ENCODE data around the gene LRRC15.

The LRRC15 gene

DNA sequence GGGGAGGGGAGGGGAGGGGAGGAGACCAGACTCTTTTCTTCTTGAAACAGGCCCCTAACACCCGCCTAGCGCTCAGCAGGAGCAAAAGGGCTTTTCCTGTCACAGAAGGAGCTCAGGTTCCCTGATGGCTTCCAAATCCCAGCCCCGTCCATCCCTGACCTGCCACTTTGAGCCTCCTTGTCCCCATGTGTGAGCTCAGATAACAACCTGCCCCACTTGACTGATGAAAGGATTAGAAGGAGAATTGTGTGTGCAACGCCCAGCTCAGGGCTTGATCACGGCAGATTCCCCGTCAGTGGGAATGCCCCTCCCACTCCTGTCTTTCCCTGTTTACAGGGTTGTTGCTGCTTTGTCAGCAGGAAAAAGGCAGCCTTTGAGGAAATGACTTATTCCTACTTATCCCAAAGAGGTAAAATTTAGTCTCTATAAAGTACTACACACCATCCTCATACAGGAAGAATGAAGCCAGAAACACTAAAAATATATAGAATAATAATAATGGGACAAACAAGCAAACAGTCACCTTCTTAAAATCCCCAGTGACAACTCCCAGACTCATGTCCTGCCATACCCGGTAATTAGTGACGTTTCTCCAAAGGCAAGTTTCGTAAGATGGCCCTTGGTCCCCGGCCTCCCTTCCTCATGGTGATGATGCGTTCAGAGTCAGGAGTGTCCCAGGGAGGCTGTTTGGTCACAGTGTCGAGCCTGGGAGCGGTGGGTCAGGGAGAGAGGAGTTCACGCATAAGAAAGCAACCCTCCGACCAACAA is 6.1 kb upstream of the LRRC15 start:
- Histone ChIP-seq H3K36me3 (no peaks in the 10 kb centered on the region), H3K27me3 (ENCODE audit: insufficient read depth, low read depth, severe bottlenecking) (no peaks in the 10 kb centered on the region), H3K27ac (peak overlapping the region; percentile 63), H3K9me3 (ENCODE audit: severe bottlenecking) (no peaks in the 10 kb centered on the region), H3K4me3 (ENCODE audit: low read depth, low read length) (no peak overlapping the region)
- TF ChIP-seq CTCF (IDR thresholded peaks at IDR 0.05; ENCODE audit: low read depth, low read length), result no peak
- peak; percentile 89 for DNase-seq

DNA sequence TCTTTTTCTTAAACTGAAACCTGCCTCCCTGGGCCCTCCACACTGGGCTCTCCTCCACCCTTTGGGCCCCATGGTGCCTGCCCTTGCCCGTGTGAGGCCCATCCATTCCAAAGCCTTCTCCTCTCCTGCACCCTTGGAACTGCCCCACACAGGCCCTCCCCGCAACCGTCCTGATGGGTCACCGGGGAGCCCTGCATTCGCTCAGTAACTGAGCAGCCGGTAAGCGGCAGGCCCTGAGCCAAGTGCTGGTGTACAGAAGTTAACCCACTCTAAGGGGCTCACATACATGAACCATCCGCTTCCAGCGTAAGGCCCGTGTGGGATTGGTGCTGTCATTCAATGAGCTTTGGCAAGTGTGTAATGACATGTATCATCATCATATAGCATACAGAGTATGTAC is 5.4 kb upstream of the LRRC15 start:
- no peak overlapping the region for H3K4me3 ChIP-seq (ENCODE audit: low read depth, low read length)
- TF ChIP-seq CTCF (IDR thresholded peaks at IDR 0.05; ENCODE audit: low read depth, low read length), result no peak
- H3K27ac ChIP-seq, result peak overlapping the region; percentile 71
- no peaks in the 10 kb centered on the region for H3K36me3 ChIP-seq
- no peaks in the 10 kb centered on the region for H3K27me3 ChIP-seq (ENCODE audit: insufficient read depth, low read depth, severe bottlenecking)
- no peaks in the 10 kb centered on the region for H3K9me3 ChIP-seq (ENCODE audit: severe bottlenecking)
- DNase-seq, result no peak

- DNase-seq, result peak; percentile 42
- Histone ChIP-seq H3K27ac (peak overlapping the region; percentile 50), H3K36me3 (no peaks in the 10 kb centered on the region), H3K9me3 (ENCODE audit: severe bottlenecking) (no peaks in the 10 kb centered on the region), H3K27me3 (ENCODE audit: insufficient read depth, low read depth, severe bottlenecking) (no peaks in the 10 kb centered on the region), H3K4me3 (ENCODE audit: low read depth, low read length) (no peak overlapping the region)
- no peak for TF ChIP-seq CTCF (IDR thresholded peaks at IDR 0.05; ENCODE audit: low read depth, low read length)
Observed at GRCh38 chr3:194373899-194374298, 4.4 kb upstream of the LRRC15 start.

- TF ChIP-seq CTCF (IDR thresholded peaks at IDR 0.05; ENCODE audit: low read depth, low read length), result no peak
- no peak for DNase-seq
Observed at GRCh38 chr3:194373028-194373427, 3.5 kb upstream of the LRRC15 start.

DNA sequence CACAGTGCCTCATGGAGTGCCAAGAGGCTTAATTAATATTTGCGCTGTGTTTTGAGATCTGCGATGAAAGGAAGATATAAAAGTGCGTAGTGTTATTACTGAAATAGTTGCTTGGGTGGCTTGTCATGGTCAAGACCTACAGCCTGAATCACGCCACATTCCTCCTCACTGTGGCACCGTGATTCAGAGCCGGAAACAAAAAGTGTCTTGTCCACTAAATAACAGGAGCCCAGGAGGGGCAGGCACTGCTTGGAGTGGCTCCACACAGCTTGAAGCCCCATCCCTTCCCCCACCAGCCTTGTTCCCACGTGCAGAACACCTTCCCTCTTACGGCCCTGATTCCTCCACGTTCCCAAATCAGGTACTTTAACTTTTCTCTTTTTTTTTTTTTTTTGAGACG is 1.2 kb upstream of the LRRC15 start:
- no peaks in the 10 kb centered on the region for H3K27me3 ChIP-seq (ENCODE audit: insufficient read depth, low read depth, severe bottlenecking)
- no peak for DNase-seq
- H3K36me3 ChIP-seq, result no peaks in the 10 kb centered on the region
- H3K27ac ChIP-seq, result no peak overlapping the region
- TF ChIP-seq CTCF (IDR thresholded peaks at IDR 0.05; ENCODE audit: low read depth, low read length), result no peak
- H3K9me3 ChIP-seq (ENCODE audit: severe bottlenecking), result no peaks in the 10 kb centered on the region
- no peak overlapping the region for H3K4me3 ChIP-seq (ENCODE audit: low read depth, low read length)

More at GRCh38 chr3:194373028-194373427, 3.5 kb upstream of the LRRC15 start:
- H3K27ac ChIP-seq, result no peak overlapping the region
- no peaks in the 10 kb centered on the region for H3K9me3 ChIP-seq (ENCODE audit: severe bottlenecking)
- H3K4me3 ChIP-seq (ENCODE audit: low read depth, low read length), result no peak overlapping the region
- H3K27me3 ChIP-seq (ENCODE audit: insufficient read depth, low read depth, severe bottlenecking), result no peaks in the 10 kb centered on the region
- H3K36me3 ChIP-seq, result no peaks in the 10 kb centered on the region

DNA sequence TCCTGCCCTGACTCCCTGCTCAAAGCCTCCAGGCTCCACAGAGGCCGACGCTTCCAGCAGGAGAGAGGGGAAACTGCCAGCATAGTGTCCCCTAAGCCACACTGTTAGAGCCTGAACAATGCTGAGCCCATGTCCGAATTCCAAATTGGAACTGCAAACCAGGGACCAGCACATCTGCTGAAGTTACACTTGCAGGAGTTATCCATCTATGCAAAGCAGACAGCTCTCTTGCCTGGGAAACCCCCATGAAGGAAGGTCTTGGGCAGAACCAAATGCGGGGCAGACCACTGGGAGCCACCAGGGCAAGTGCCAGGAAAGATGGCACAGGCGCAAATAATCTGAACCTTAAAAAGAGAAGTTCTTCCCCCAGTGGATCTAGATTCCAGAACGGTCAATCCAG is 625 bp downstream of the LRRC15 start:
- no peak for TF ChIP-seq CTCF (IDR thresholded peaks at IDR 0.05; ENCODE audit: low read depth, low read length)
- Histone ChIP-seq H3K9me3 (ENCODE audit: severe bottlenecking) (no peaks in the 10 kb centered on the region), H3K27me3 (ENCODE audit: insufficient read depth, low read depth, severe bottlenecking) (no peaks in the 10 kb centered on the region), H3K4me3 (ENCODE audit: low read depth, low read length) (no peak overlapping the region), H3K36me3 (no peaks in the 10 kb centered on the region), H3K27ac (no peak overlapping the region)
- no peak for DNase-seq

All from WERI-Rb-1 (cell line).